NCI-H748 (cell line): ENCODE results near the gene SLC7A6OS.

Source experiments
- DNase-seq: peaks from one replicate; lab custom pipeline; 2025; ENCODE audit not compliant: unreplicated experiment; lab: John Stamatoyannopoulos, UW

SLC7A6OS gene

DNA sequence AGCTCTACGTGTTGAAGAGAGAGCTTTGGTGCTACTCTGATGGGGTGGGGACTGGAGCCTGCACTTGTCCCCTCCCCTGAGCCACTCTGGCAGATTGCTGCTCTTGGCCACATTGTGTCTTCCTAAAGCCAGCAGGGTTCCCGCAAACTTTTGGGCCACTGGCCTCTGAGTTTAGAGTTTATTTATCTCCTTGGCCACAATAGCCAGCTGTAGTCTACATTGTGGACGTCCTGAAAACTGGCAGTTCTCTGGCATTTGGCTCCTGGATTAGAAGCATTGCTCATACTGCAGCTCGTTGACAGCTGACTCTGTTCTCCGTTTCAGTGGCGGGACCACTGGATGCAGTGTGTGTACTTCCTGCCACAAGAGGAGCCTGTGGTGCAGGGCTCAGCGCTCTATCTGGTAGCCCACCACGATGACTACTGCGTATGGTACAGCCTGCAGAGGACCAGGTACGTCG lies 34.6 kb upstream of the SLC7A6OS start:
- no peak for DNase-seq

DNA sequence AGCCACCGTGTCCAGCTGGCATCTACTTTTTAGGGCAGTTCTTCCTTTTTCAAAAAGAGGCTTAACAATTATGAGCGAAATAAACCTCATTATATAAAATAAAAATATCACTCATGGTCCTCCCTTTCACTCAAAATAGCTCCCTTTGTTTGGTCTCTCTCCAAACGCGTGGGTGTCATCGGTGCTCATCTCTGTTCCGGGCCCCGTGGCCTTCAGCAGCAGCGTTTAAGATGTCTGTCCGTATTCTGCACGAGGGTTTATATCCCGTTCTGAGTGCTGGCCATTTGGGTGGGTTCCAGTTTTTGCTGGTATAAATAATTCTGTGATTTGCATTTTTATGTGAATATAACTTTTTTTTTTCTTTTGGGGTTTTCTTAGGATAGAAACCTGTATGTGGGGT lies 33.5 kb upstream of the SLC7A6OS start:
- no peak for DNase-seq

- no peak for DNase-seq
These were observed 32.4 kb upstream of the SLC7A6OS start for GRCh38 chr16:68343137-68343536.

DNA sequence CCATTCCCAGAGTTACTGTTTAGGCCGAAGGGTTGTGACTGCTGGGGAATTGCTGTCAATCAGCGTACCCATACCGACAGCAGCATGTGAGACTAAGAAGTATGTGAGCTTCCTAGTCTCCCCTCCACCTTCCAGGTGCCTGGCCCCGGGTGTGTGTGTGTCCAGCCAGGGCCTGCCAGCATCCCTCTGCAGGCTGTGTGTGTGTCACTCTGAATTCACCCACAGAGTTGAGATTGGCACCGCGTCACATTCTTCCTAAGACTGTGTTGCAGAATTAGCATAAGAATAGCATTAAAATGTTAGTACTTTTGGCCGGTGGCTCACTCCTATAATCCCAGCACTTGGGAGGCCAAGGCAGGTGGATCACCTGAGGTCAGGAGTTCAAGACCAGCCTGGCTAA lies 31.9 kb upstream of the SLC7A6OS start:
- DNase-seq: no peak

- DNase-seq: no peak
These were observed 28.5 kb upstream of the SLC7A6OS start for GRCh38 chr16:68339214-68339613.

DNA sequence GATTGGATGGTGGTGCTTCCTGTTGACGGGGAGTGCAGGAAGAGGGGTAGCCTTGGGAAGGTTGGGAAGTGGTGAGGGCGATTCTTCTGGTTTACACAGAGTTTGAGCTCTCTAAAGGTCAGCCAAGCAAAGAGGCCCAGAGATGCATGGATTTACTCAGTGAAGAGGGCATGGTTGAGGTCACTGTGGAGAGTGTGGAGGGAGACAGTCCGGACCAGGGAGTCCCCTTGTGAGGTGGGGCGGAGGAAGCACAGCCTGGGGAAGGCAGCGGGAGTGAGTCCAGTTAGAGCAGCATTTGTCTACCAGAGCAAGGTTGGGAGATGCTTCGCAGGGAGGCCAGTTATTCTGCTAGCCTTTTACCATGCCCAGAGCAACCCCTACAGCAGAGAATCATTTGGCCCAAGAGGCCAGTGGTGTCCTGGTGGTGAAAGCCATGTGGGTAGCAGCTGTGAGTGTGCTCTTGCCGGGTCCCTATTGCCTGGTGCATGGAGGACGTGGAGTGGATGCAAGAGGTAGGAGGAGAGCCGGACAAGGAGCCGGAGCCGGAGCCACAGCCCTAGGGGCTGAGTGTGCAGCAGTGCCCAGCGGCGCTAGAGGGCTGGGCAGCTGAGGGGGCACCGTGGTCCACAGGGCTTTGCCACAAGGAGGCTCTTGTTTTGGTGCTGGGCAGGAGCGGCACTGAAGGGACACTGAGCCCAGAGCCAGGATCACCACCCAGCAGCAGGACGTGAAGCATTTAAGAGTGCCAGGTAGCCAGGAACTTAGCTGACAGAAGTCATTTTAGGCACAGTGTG lies 27.8 kb upstream of the SLC7A6OS start:
- DNase-seq: no peak

DNA sequence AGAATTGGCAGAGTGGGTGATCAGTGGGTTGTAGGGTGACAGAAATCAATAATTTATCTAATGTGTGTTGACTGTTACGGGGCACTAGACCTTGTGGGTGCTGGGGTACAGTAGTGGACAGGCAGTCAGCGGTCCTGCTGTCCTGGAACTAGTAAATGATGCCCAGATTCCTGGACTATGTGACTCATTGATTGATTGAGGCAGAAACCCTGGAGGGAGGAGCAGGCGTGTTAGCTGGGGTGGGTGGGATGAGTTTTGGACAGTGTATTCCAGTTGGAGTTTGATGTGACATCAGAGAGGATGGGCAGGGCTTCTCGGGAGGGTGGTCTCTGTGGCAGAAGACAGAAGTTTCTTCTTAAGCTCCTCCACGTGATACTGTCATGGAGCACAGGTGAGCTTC lies 24.4 kb upstream of the SLC7A6OS start:
- DNase-seq: no peak

- no peak for DNase-seq
These were observed 21.8 kb upstream of the SLC7A6OS start for GRCh38 chr16:68332411-68333121.

GRCh38 chr16:68331879-68332410 lies 21.2 kb upstream of the SLC7A6OS start:
- no peak for DNase-seq

DNA sequence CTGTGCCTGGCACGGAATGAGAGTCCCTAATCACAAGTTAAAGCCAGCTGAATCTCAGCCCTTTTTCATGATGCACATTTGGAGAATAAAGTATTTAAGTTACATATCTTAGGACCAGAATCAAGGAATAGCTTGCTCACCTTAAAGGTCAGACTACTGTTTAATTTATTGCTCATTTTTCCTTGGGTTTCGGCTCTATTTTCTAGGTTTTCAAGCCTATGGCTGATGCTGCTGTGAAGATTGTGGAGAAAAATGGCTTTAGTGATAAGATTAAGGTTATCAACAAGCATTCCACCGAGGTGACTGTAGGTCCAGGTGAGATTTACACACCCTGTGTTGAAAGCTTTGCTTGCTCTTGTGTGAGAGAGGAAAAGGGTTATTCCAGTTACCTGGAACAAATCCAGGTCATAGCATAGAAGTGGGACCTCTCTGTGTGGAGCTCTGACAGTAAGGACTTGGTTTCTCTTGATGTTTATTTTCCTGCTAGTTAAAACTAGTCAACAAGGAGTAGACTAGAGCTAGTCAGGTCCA lies 18.2 kb upstream of the SLC7A6OS start:
- no peak for DNase-seq

GRCh38 chr16:68328151-68328859 lies 17.6 kb upstream of the SLC7A6OS start:
- peak; percentile 79 for DNase-seq

GRCh38 chr16:68324780-68325357 lies 14.1 kb upstream of the SLC7A6OS start:
- DNase-seq: no peak

DNA sequence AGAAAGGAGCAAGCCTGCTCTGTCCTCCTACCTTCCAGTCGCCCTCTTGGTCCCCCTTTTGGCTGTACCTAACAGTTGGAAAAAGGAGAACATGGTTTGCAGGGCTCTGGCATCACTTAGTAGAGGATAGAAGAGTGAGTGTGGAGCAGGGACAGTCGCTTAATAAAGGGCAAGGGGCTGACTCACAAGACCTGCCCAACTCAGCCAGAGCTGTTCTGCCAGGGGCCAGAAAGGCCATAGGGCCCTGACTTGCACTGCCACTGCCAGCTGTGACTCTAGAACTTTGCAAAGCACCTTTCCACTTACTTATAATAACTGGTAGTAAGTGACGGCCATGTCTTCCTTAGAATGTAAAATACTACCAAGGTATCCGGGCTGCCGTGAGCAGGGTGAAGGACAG lies 13.6 kb upstream of the SLC7A6OS start:
- no peak for DNase-seq

- no peak for DNase-seq
These were observed 8.6 kb upstream of the SLC7A6OS start for GRCh38 chr16:68319185-68319908.

DNA sequence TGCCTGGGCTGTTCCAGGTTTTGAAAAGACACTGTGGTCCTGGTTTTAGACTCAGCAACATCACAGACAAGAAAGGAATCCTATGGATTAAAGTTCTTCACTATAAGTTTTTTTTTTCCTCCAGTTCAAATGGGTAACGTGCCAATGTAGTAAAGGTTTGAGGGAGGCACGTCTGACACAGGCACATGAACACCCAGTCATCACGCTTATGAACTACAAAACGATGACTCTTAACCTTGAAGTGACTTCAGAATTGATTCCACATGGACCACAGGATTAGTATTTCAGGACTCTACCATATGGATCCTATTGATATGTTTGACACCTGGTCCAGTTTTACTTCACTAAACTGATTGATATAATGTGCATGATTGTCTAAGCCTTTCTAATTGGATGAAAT lies 2.4 kb upstream of the SLC7A6OS start:
- no peak for DNase-seq

GRCh38 chr16:68310437-68310773 lies 341 bp downstream of the SLC7A6OS start:
- no peak for DNase-seq

DNA sequence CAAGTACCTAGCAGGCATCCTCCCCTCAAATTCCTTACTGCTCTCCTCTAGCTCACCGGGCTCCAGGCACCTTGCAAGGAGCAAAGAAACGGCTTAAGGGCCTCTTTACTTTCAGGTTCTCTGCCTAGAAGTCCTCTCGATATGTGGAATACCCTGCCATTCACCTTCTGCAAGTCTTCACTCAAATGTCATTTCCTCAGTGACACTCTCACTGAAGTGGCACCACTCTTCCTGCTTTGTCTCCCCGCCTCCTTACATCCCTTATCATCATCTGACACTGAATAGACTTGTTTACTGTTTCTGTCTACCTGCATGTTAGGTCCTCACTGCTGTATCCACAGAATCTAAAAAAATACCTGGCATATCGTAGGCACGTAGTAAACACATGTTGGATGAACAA lies 947 bp downstream of the SLC7A6OS start:
- no peak for DNase-seq

DNA sequence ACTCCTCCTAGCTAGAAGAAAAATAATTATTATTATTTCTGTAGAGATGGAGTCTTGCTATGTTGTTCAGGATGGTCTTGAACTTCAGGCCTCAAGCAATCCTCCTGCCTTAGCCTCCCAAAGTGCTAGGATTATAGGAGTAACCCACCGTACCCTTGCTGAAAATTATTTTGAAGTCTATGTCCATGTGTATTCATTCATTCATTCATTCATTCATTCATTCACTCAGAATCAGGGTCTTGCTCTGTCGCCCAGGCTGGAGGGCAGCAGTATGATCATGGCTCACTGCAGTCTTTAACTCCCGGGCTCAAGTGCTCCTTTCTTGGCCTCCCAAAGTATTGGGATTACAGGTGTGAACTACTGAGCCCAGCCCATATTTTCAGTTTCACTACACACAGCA lies 4.1 kb downstream of the SLC7A6OS start:
- DNase-seq: no peak

GRCh38 chr16:68300734-68301459 lies 9.8 kb downstream of the SLC7A6OS start:
- no peak for DNase-seq
